ENCODE results near the gene EFNB1. TPM values are rescaled to one million over a fixed set of nuclear protein-coding genes. Genes with fewer than 3 reads are reported as not detected.
A peak's percentile ranks its signal among the peaks of the same experiment; 100 is the strongest.
"Not testable (repeated sequence)": the region's sequence is repeated elsewhere in the genome, so short reads cannot be mapped to it uniquely, and the experiment has no call there.

EFNB1 gene
- total RNA-seq = 10 to 100 TPM; 41.2 to 58.7 TPM
- 10 to 100 TPM; 30.4 to 39.5 TPM for polyA plus RNA-seq
- long read RNA-seq, donor 1, transcript EFNB1-201 (5 exons, 3,314 nt) = major isoform, 24 of 36 reads
- long read RNA-seq, donor 1, partial matches to known transcripts = 12 of 36 reads
- long read RNA-seq, donor 1, other reads (novel, unspliced or antisense) = 0 of 36 reads
- long read RNA-seq, donor 2, partial matches to known transcripts = 5 of 9 reads
- long read RNA-seq, donor 2, other reads (novel, unspliced or antisense) = 0 of 9 reads
- long read RNA-seq, donor 3, partial matches to known transcripts = 11 of 14 reads
- long read RNA-seq, donor 3, other reads (novel, unspliced or antisense) = 0 of 14 reads
- long read RNA-seq, donor 4, partial matches to known transcripts = 22 of 25 reads
- long read RNA-seq, donor 4, other reads (novel, unspliced or antisense) = 0 of 25 reads
- long read RNA-seq, donor 5, transcript EFNB1-201 (5 exons, 3,314 nt) = major isoform, 25 of 39 reads
- long read RNA-seq, donor 5, partial matches to known transcripts = 14 of 39 reads
- long read RNA-seq, donor 5, other reads (novel, unspliced or antisense) = 0 of 39 reads

DNA sequence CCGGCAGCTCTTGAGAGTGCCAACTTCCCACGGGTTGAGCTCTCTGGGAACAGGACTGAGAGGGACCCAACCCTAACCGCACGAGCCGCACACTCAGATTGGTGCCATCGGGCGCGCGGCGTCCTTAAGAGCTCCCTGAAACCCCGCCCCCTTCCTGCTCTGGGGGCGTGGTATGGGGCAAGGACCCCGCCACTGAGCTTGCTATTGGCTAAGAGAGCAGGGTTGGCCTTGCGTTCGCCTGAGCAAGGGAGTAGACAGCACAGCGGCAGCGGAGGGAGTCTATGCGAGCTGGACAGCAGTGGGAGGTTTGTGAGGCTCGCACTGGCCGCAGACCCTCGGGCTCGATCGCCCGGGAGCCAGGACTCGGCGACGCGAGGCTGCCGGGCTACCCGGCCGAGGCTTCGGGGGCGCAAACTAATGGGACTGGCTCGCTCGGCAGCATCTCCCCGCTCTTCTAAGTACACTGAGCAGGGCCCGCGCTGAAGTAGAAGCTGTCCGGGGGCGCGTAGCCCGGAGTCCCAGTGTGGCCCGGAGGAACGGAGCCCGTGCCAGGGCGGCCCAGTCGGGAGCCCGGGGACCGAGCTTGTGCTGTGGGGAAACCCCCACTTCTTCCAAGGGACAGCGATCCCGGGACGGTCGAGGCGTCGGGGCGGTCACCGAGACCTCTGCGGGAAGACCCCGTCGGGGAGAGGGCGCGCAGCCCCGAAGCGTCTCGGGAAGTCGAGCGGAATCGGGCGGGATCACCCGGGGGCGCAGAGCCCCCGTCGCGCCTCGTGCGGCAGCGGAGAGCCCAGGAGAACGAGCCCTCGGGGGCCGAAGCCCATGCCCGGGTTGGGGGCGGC, at the start of gene EFNB1:
EFNB1 (plus strand) TSS at position 282 of the 842 bp plus-strand sequence. CDS start 756 bp downstream, outside the sequence.
- Histone ChIP-seq H3K27ac (ENCODE audit: low read depth in 1 of 2, low read length in 1 of 2) (peak within 1 kb of the TSS; percentile 77 to 78), H3K27me3 (ENCODE audit: control insufficient read depth in 3 of 3, insufficient read depth in 3 of 3, low read length in 2 of 3) (no peaks in the 10 kb centered on the region), H3K9ac (ENCODE audit: insufficient read depth in 1 of 2, low read length in 2 of 2) (peak within 1 kb of the TSS; percentile 19 to 55), H3K4me3 (peak within 1 kb of the TSS; percentile 68), H3K9me3 (ENCODE audit: control insufficient read depth in 4 of 4, insufficient read depth in 3 of 4, low read length in 3 of 4) (no peaks in the 10 kb centered on the region), H3K36me3 (ENCODE audit: control insufficient read depth in 4 of 4, insufficient read depth in 4 of 4, low read length in 4 of 4) (no peaks in the 10 kb centered on the region), H3K4me1 (ENCODE audit: control insufficient read depth in 5 of 5, insufficient read depth in 5 of 5, low read length in 5 of 5) (peaks cover 0 to 11% (median 3%) of the 10 kb centered on the region in 5 donors)
- TF ChIP-seq CTCF (IDR thresholded peaks at IDR 0.05; ENCODE audit: control extremely low read depth, extremely low read depth) = no peak
- ATAC-seq (ENCODE audit: insufficient read depth, low FRiP score) (peak; percentile 93), DNase-seq (peak; percentile 96 to 98 (median 97))
- 0 to 38% methylated on average over 42 to 82 of the region's 82 CpGs for WGBS, 2 donors

DNA sequence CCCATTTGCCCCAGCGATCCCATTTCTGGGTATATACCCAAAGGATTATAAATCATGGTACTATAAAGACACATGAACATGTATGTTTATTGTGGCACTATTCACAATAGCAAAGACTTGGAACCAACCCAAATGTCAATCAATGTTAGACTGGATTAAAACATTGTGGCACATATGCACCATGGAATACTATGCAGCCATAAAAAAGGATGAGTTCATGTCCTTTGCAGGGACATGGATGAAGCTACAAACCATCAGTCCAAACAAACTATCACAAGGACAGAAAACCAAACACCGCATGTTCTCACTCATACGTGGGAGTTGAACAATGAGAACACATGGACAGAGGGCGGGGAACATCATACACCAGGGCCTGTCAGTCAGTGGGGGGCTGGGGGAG, 47.5 kb upstream of the EFNB1 start:
- H3K4me1 ChIP-seq (ENCODE audit: control insufficient read depth in 5 of 5, insufficient read depth in 5 of 5, low read length in 5 of 5); H3K4me3 ChIP-seq; H3K36me3 ChIP-seq (ENCODE audit: control insufficient read depth in 4 of 4, insufficient read depth in 4 of 4, low read length in 4 of 4); DNase-seq; H3K27me3 ChIP-seq (ENCODE audit: control insufficient read depth in 3 of 3, insufficient read depth in 3 of 3, low read length in 2 of 3); H3K9ac ChIP-seq (ENCODE audit: insufficient read depth in 1 of 2, low read length in 2 of 2); H3K9me3 ChIP-seq (ENCODE audit: control insufficient read depth in 4 of 4, insufficient read depth in 3 of 4, low read length in 3 of 4); H3K27ac ChIP-seq (ENCODE audit: low read depth in 1 of 2, low read length in 1 of 2); ATAC-seq (ENCODE audit: insufficient read depth, low FRiP score): not testable (repeated sequence)
- WGBS, 2 donors = 90 to 95% methylated on average over 4 of the region's 4 CpGs

GRCh38 chrX:68784816-68785215, 44.0 kb upstream of the EFNB1 start:
- no peak for TF ChIP-seq CTCF (IDR thresholded peaks at IDR 0.05; ENCODE audit: control extremely low read depth, extremely low read depth)
- Histone ChIP-seq H3K4me1 (ENCODE audit: control insufficient read depth in 5 of 5, insufficient read depth in 5 of 5, low read length in 5 of 5) (peaks cover 0 to 2% (median 0%) of the 10 kb centered on the region in 5 donors), H3K27me3 (ENCODE audit: control insufficient read depth in 3 of 3, insufficient read depth in 3 of 3, low read length in 2 of 3) (peaks cover 0 to 3% (median 0%) of the 10 kb centered on the region in 3 donors), H3K9me3 (ENCODE audit: control insufficient read depth in 4 of 4, insufficient read depth in 3 of 4, low read length in 3 of 4) (peaks cover 0 to 2% (median 0%) of the 10 kb centered on the region in 4 donors), H3K4me3 (no peak overlapping the region), H3K9ac (ENCODE audit: insufficient read depth in 1 of 2, low read length in 2 of 2) (no peak overlapping the region), H3K27ac (ENCODE audit: low read depth in 1 of 2, low read length in 1 of 2) (no peak overlapping the region), H3K36me3 (ENCODE audit: control insufficient read depth in 4 of 4, insufficient read depth in 4 of 4, low read length in 4 of 4) (no peaks in the 10 kb centered on the region)
- DNase-seq (no peak), ATAC-seq (ENCODE audit: insufficient read depth, low FRiP score) (no peak)
- WGBS, 2 donors = 78 to 89% methylated on average over 10 of the region's 10 CpGs

DNA sequence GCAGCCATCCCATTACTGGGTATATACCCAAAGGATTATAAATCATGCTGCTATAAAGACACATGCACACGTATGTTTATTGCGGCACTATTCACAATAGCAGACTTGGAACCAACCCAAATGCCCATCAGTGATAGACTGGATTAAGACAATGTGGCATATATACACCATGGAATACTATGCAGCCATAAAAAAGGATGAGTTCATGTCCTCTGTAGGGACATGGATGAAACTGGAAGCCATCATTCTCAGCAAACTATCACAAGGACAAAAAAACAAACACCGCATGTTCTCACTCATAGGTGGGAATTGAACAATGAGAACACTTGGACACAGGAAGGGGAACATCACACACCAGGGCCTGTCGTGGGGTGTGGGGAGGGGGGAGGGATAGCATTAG, 42.2 kb upstream of the EFNB1 start:
- H3K27ac ChIP-seq (ENCODE audit: low read depth in 1 of 2, low read length in 1 of 2); H3K9me3 ChIP-seq (ENCODE audit: control insufficient read depth in 4 of 4, insufficient read depth in 3 of 4, low read length in 3 of 4); DNase-seq; ATAC-seq (ENCODE audit: insufficient read depth, low FRiP score); H3K27me3 ChIP-seq (ENCODE audit: control insufficient read depth in 3 of 3, insufficient read depth in 3 of 3, low read length in 2 of 3); H3K36me3 ChIP-seq (ENCODE audit: control insufficient read depth in 4 of 4, insufficient read depth in 4 of 4, low read length in 4 of 4); H3K9ac ChIP-seq (ENCODE audit: insufficient read depth in 1 of 2, low read length in 2 of 2); H3K4me1 ChIP-seq (ENCODE audit: control insufficient read depth in 5 of 5, insufficient read depth in 5 of 5, low read length in 5 of 5); H3K4me3 ChIP-seq: not testable (repeated sequence)
- 73 to 76% methylated on average over 2 to 4 of the region's 4 CpGs for WGBS, 2 donors
